Osteoblast (primary cell): ENCODE data around the gene PRKCE. TPM values are rescaled to one million over a fixed set of nuclear protein-coding genes. Genes with fewer than 3 reads are reported as not detected.

ENCODE experiments used
- DNase-seq: peaks from one replicate; pipeline ENCODE4 v3.0.0; 2011; ENCODE audit warnings: low spot score, mixed read lengths; ENCODE audit not compliant: insufficient read length; ENCODE audit errors: missing footprints
- H2AFZ ChIP-seq: 2 replicates; pipeline ENCODE4 v1.6.0; 2011; ENCODE audit warnings: mild to moderate bottlenecking, low read length
- H3K27ac ChIP-seq: 2 replicates; pipeline ENCODE4 v1.5.1; 2011; ENCODE audit warnings: mild to moderate bottlenecking, low read depth, low read length, moderate library complexity
- H3K27me3 ChIP-seq: 2 replicates; pipeline ENCODE4 v1.6.0; 2012; ENCODE audit warnings: mild to moderate bottlenecking, control low read depth, inconsistent platforms, low read length, moderate library complexity; ENCODE audit not compliant: insufficient read depth
- H3K36me3 ChIP-seq: 2 replicates; pipeline ENCODE4 v1.5.1; 2011; ENCODE audit warnings: mild to moderate bottlenecking, low read length, control low read depth, moderate library complexity; ENCODE audit not compliant: insufficient read depth
- H3K4me1 ChIP-seq: 2 replicates; pipeline ENCODE4 v1.5.1; 2011; ENCODE audit warnings: mild to moderate bottlenecking, low read length, control low read depth, moderate library complexity; ENCODE audit not compliant: insufficient read depth
- H3K4me2 ChIP-seq: 2 replicates; pipeline ENCODE4 v1.6.0; 2011; ENCODE audit warnings: mild to moderate bottlenecking, low read length; ENCODE audit not compliant: insufficient read depth
- H3K4me3 ChIP-seq: fragments of 200-600 bp; sonication (generic); 3 replicates; pipeline ENCODE4 v1.5.1; 2012; ENCODE audit warnings: mild to moderate bottlenecking, low read length, inconsistent platforms; ENCODE audit not compliant: insufficient read depth
- H3K79me2 ChIP-seq: 2 replicates; pipeline ENCODE4 v1.6.0; 2012; ENCODE audit warnings: mild to moderate bottlenecking, low read length, control low read depth, inconsistent platforms; ENCODE audit not compliant: insufficient read depth
- H3K9me3 ChIP-seq: 2 replicates; pipeline ENCODE4 v1.5.1; 2011; ENCODE audit warnings: low read depth, low read length, control low read depth
- H4K20me1 ChIP-seq: 2 replicates; pipeline ENCODE4 v1.6.0; 2012; ENCODE audit warnings: mild to moderate bottlenecking, low read length, control low read depth; ENCODE audit not compliant: insufficient read depth
- total RNA-seq: library from RNA; depleted of rRNA; stranded (reverse); fragments of >200 nt; gene quantifications from 2 replicates; pipeline ENCODE4 v1.2.3, GENCODE V29; 2012
- TF ChIP-seq, protein P1 (sequence below): IDR thresholded peaks from 2 replicates; pipeline ENCODE4 v1.5.1; 2011; ENCODE audit warnings: mild to moderate bottlenecking, low read depth, low read length, moderate library complexity; ENCODE audit errors: extremely low read depth

PRKCE gene
- total RNA-seq, 1 donor = 22.1 TPM

- Histone ChIP-seq H3K27me3 (no peaks in the 10 kb centered on the region), H3K9me3 (peaks cover 2% of the 10 kb centered on the region), H3K4me3 (no peak overlapping the region), H3K79me2 (no peaks in the 10 kb centered on the region), H4K20me1 (peaks cover 5% of the 10 kb centered on the region), H3K4me1 (no peaks in the 10 kb centered on the region), H3K36me3 (no peaks in the 10 kb centered on the region), H3K4me2 (no peak overlapping the region), H2AFZ (no peak overlapping the region), H3K27ac (no peak overlapping the region)
- TF ChIP-seq, protein P1, sequence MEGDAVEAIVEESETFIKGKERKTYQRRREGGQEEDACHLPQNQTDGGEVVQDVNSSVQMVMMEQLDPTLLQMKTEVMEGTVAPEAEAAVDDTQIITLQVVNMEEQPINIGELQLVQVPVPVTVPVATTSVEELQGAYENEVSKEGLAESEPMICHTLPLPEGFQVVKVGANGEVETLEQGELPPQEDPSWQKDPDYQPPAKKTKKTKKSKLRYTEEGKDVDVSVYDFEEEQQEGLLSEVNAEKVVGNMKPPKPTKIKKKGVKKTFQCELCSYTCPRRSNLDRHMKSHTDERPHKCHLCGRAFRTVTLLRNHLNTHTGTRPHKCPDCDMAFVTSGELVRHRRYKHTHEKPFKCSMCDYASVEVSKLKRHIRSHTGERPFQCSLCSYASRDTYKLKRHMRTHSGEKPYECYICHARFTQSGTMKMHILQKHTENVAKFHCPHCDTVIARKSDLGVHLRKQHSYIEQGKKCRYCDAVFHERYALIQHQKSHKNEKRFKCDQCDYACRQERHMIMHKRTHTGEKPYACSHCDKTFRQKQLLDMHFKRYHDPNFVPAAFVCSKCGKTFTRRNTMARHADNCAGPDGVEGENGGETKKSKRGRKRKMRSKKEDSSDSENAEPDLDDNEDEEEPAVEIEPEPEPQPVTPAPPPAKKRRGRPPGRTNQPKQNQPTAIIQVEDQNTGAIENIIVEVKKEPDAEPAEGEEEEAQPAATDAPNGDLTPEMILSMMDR = no peak
- DNase-seq = no peak
These were observed 182.5 kb downstream of the PRKCE start for GRCh38 chr2:45833968-45834344.

GRCh38 chr2:45834372-45834771 lies 182.9 kb downstream of the PRKCE start:
- no peak overlapping the region for H3K4me2 ChIP-seq
- no peaks in the 10 kb centered on the region for H3K36me3 ChIP-seq
- H4K20me1 ChIP-seq = peaks cover 5% of the 10 kb centered on the region
- no peaks in the 10 kb centered on the region for H3K27me3 ChIP-seq
- no peaks in the 10 kb centered on the region for H3K79me2 ChIP-seq
- H3K4me3 ChIP-seq = no peak overlapping the region
- DNase-seq = no peak
- peaks cover 2% of the 10 kb centered on the region for H3K9me3 ChIP-seq
- peaks cover 2% of the 10 kb centered on the region for H3K4me1 ChIP-seq
- no peak overlapping the region for H2AFZ ChIP-seq
- TF ChIP-seq, protein P1 = no peak
- no peak overlapping the region for H3K27ac ChIP-seq

DNA sequence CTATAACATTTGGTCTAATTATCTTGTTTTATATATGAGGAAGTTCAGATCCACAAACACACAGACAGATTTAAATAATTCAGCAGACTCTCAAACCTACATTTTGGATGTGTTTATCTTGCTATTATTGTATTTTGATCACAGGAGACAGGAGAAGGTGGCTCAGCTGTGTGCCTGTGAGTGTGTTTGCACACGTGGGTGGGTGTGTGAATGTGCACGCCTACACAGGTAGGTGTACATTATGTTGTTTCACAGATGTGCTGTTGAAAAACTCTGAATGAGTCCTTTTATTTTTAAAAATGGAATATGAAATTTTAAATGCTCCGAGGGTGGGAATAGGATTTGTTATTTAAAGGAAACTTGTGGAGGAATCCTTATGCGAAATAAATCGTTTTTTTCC lies 183.4 kb downstream of the PRKCE start:
- Histone ChIP-seq H2AFZ (no peak overlapping the region), H3K4me1 (peaks cover 7% of the 10 kb centered on the region), H3K9me3 (peaks cover 2% of the 10 kb centered on the region), H3K27me3 (no peaks in the 10 kb centered on the region), H3K4me3 (no peak overlapping the region), H3K79me2 (no peaks in the 10 kb centered on the region), H3K36me3 (no peaks in the 10 kb centered on the region), H3K27ac (no peak overlapping the region), H4K20me1 (peaks cover 5% of the 10 kb centered on the region), H3K4me2 (no peak overlapping the region)
- DNase-seq = no peak
- TF ChIP-seq, protein P1 = no peak

GRCh38 chr2:45836316-45836715 lies 184.8 kb downstream of the PRKCE start:
- no peak for DNase-seq
- no peak overlapping the region for H3K4me3 ChIP-seq
- H3K79me2 ChIP-seq = no peaks in the 10 kb centered on the region
- H3K9me3 ChIP-seq = no peaks in the 10 kb centered on the region
- no peak overlapping the region for H3K27ac ChIP-seq
- no peaks in the 10 kb centered on the region for H3K27me3 ChIP-seq
- H3K4me1 ChIP-seq = peaks cover 16% of the 10 kb centered on the region
- H3K4me2 ChIP-seq = no peak overlapping the region
- H4K20me1 ChIP-seq = peaks cover 5% of the 10 kb centered on the region
- no peaks in the 10 kb centered on the region for H3K36me3 ChIP-seq
- TF ChIP-seq, protein P1 = no peak
- H2AFZ ChIP-seq = no peak overlapping the region
